Measurements from ENCODE around the gene PIP5K1B. TPM values are rescaled to one million over a fixed set of nuclear protein-coding genes. Genes with fewer than 3 reads are reported as not detected.

PIP5K1B gene
- total and polyA plus RNA-seq, 2 donors (not counting 1 experiment from before 2014, with no cell fraction given), result 11.8 to 24.1 TPM

GRCh38 chr9:68860419-68860818 lies 155.4 kb downstream of the PIP5K1B start:
- intact Hi-C loops (cut with micrococcal nuclease), result no loop called here
- no peak overlapping the region for H3K9ac ChIP-seq (ENCODE audit: low read length)
- Mint-ChIP-seq H3K4me3 (no peak overlapping the region), H3K4me1 (peaks cover 3% of the 10 kb centered on the region), H3K9me3 (ENCODE audit: insufficient read depth) (no peaks in the 10 kb centered on the region), H3K27ac (no peak overlapping the region), H3K27me3 (no peaks in the 10 kb centered on the region)
- no peaks in the 10 kb centered on the region for H3K79me2 ChIP-seq (ENCODE audit: control insufficient read depth, insufficient read depth, low read length)
- H3K4me1 ChIP-seq (ENCODE audit: control insufficient read depth in 2 of 2, insufficient read depth in 2 of 2, low read length in 2 of 2), result no peaks in the 10 kb centered on the region
- no peaks in the 10 kb centered on the region for H3K27me3 ChIP-seq (replicated peaks in 1 of 4; ENCODE audit: control extremely low read depth in 1 of 4, control insufficient read depth in 3 of 4, insufficient read depth in 4 of 4, low read length in 3 of 4)
- H3K9me3 ChIP-seq (ENCODE audit: control extremely low read depth in 1 of 3, control insufficient read depth in 2 of 3, insufficient read depth in 1 of 3, low read length in 2 of 3), result no peaks in the 10 kb centered on the region
- peaks cover 9 to 32% of the 10 kb centered on the region in 2 experiments for H3K36me3 ChIP-seq (replicated peaks in 1 of 2; ENCODE audit: control extremely low read depth in 1 of 2, control insufficient read depth in 1 of 2, extremely low read depth in 1 of 2, insufficient read depth in 2 of 2, low read length in 1 of 2)
- ChIA-PET POLR2A (no interaction called here), CTCF (no interaction called here)
- peaks cover under 1% of the 10 kb centered on the region for H4K20me1 ChIP-seq (ENCODE audit: control insufficient read depth, insufficient read depth, low read length, poor library complexity, severe bottlenecking)
- H2AFZ ChIP-seq (ENCODE audit: insufficient read depth, low read depth, low read length, poor library complexity, severe bottlenecking), result no peak overlapping the region
- no peak overlapping the region for H3K27ac ChIP-seq (ENCODE audit: low read length in 2 of 2)
- H3K4me2 ChIP-seq (replicated peaks; ENCODE audit: low read depth, low read length, poor library complexity, severe bottlenecking), result no peak overlapping the region
- ATAC-seq (ENCODE audit: low read depth) (no peak), DNase-seq (no peak)
- TF ChIP-seq EZH2 (IDR thresholded peaks at IDR 0.05; ENCODE audit: borderline replicate concordance, insufficient read depth, low read depth, low read length, poor library complexity, severe bottlenecking) (no peak), CTCF (IDR thresholded peaks at IDR 0.05) (no peak)
- WGBS (ENCODE audit: insufficient coverage), result no CpG with 5 or more reads among the region's 4 CpGs
- H3K4me3 ChIP-seq (ENCODE audit: control extremely low read depth in 1 of 5, extremely low read depth in 1 of 5, insufficient read depth in 1 of 5, low read depth in 2 of 5, low read length in 4 of 5), result no peak overlapping the region

GRCh38 chr9:68861436-68861835 lies 156.4 kb downstream of the PIP5K1B start:
- no peaks in the 10 kb centered on the region for H3K9me3 Mint-ChIP-seq (ENCODE audit: insufficient read depth)
- Histone ChIP-seq H4K20me1 (ENCODE audit: control insufficient read depth, insufficient read depth, low read length, poor library complexity, severe bottlenecking) (no peaks in the 10 kb centered on the region), H3K4me1 (ENCODE audit: control insufficient read depth in 2 of 2, insufficient read depth in 2 of 2, low read length in 2 of 2) (no peaks in the 10 kb centered on the region), H2AFZ (ENCODE audit: insufficient read depth, low read depth, low read length, poor library complexity, severe bottlenecking) (no peak overlapping the region), H3K79me2 (ENCODE audit: control insufficient read depth, insufficient read depth, low read length) (no peaks in the 10 kb centered on the region), H3K27me3 (replicated peaks in 1 of 4; ENCODE audit: control extremely low read depth in 1 of 4, control insufficient read depth in 3 of 4, insufficient read depth in 4 of 4, low read length in 3 of 4) (no peaks in the 10 kb centered on the region), H3K9me3 (ENCODE audit: control extremely low read depth in 1 of 3, control insufficient read depth in 2 of 3, insufficient read depth in 1 of 3, low read length in 2 of 3) (no peaks in the 10 kb centered on the region), H3K36me3 (replicated peaks in 1 of 2; ENCODE audit: control extremely low read depth in 1 of 2, control insufficient read depth in 1 of 2, extremely low read depth in 1 of 2, insufficient read depth in 2 of 2, low read length in 1 of 2) (peaks cover 9 to 36% of the 10 kb centered on the region in 2 experiments), H3K9ac (ENCODE audit: low read length) (no peak overlapping the region), H3K4me2 (replicated peaks; ENCODE audit: low read depth, low read length, poor library complexity, severe bottlenecking) (no peak overlapping the region), H3K27ac (ENCODE audit: low read length in 2 of 2) (no peak overlapping the region), H3K4me3 (ENCODE audit: control extremely low read depth in 1 of 5, extremely low read depth in 1 of 5, insufficient read depth in 1 of 5, low read depth in 2 of 5, low read length in 4 of 5) (no peak overlapping the region)
- TF ChIP-seq EZH2 (IDR thresholded peaks at IDR 0.05; ENCODE audit: borderline replicate concordance, insufficient read depth, low read depth, low read length, poor library complexity, severe bottlenecking), result no peak
- TF ChIP-seq CTCF (IDR thresholded peaks at IDR 0.05), result no peak
- H3K4me3 Mint-ChIP-seq, result no peak overlapping the region
- H3K4me1 Mint-ChIP-seq, result no peaks in the 10 kb centered on the region
- no peak for DNase-seq
- no peak overlapping the region for H3K27ac Mint-ChIP-seq
- H3K27me3 Mint-ChIP-seq, result no peaks in the 10 kb centered on the region
- WGBS (ENCODE audit: insufficient coverage), result 97% methylated on average over 8 of the region's 9 CpGs
- POLR2A ChIA-PET, result no interaction called here
- no peak for ATAC-seq (ENCODE audit: low read depth)
- CTCF ChIA-PET, result no interaction called here
- intact Hi-C loops (cut with micrococcal nuclease), result no loop called here

Measured in B cell (primary cell).